Activated naive CD4-positive, alpha-beta T cell treated with anti-CD3 and anti-CD28 coated beads for 36 hours (primary cell): ENCODE measurements around the gene SLC6A17. TPM values are rescaled to one million over a fixed set of nuclear protein-coding genes. Genes with fewer than 3 reads are reported as not detected.

Experiments
- CTCF ChIA-PET: fragments of 350-600 bp; sonication (Branson Sonifier 250); formaldehyde crosslinking; loops from one replicate; lab custom pipeline; 2021; ENCODE audit warnings: antibody characterized with exemption; lab: Charles Lee
- DNase-seq: peaks from one replicate; pipeline ENCODE4 v3.0.0-alpha.2; 2020
- H3K27ac Mint-ChIP-seq: one replicate; pipeline ENCODE4 v1.8.0; 2021; ENCODE audit warnings: mild to moderate bottlenecking, mixed read lengths
- H3K27me3 Mint-ChIP-seq: one replicate; pipeline ENCODE4 v1.8.0; 2021; ENCODE audit warnings: low read depth, mixed read lengths
- H3K36me3 Mint-ChIP-seq: one replicate; pipeline ENCODE4 v1.8.0; 2021; ENCODE audit warnings: low read depth, mixed read lengths
- H3K4me1 Mint-ChIP-seq: one replicate; pipeline ENCODE4 v1.8.0; 2021; ENCODE audit warnings: low read depth, mixed read lengths
- H3K4me3 Mint-ChIP-seq: one replicate; pipeline ENCODE4 v1.8.0; 2021; ENCODE audit warnings: mild to moderate bottlenecking, moderate library complexity, mixed read lengths
- H3K9me3 Mint-ChIP-seq: one replicate; pipeline ENCODE4 v1.8.0; 2021; ENCODE audit warnings: mixed read lengths
- intact Hi-C: fragments of 100-400 bp; cut with micrococcal nuclease; formaldehyde crosslinking; loops from one replicate; pipeline ENCODE4 v1.15.1; 2023
- total RNA-seq, 2 experiments: library from RNA; stranded (reverse); gene quantifications; one replicate each; pipeline ENCODE4 v1.2.3, GENCODE V29; 2021

Gene SLC6A17
- under 1 TPM in 1 of 2 experiments, not detected in 1; 0.12 TPM for total RNA-seq

GRCh38 chr1:110150330-110151174 lies at the start of gene SLC6A17:
Gene SLC6A17 (plus strand): TSS chr1:110150494. CDS start chr1:110166930, 16,436 bp downstream.
- CTCF ChIA-PET, result no interaction called here
- peaks cover 45% of the 10 kb centered on the region for H3K27me3 Mint-ChIP-seq
- H3K9me3 Mint-ChIP-seq, result no peaks in the 10 kb centered on the region
- no peak within 1 kb of the TSS for H3K4me3 Mint-ChIP-seq
- peak; percentile 39 for DNase-seq
- intact Hi-C loops, result no loop called here
- H3K36me3 Mint-ChIP-seq, result no peaks in the 10 kb centered on the region
- H3K4me1 Mint-ChIP-seq, result peaks cover 2% of the 10 kb centered on the region
- no peak within 1 kb of the TSS for H3K27ac Mint-ChIP-seq

- CTCF ChIA-PET, result interaction anchor here (2.0 to 8.1 kb wide), 4 partner anchors 10 to 50 kb away, joined by 11 to 103 read pairs (median 58); no protein-coding TSS in a partner anchor
- intact Hi-C loops, result no loop called here
- Mint-ChIP-seq H3K27ac (no peak overlapping the region), H3K4me1 (no peaks in the 10 kb centered on the region), H3K36me3 (no peaks in the 10 kb centered on the region), H3K27me3 (no peaks in the 10 kb centered on the region), H3K4me3 (no peak overlapping the region), H3K9me3 (no peaks in the 10 kb centered on the region)
- DNase-seq, result no peak
Observed at GRCh38 chr1:110102081-110102480, 48.2 kb upstream of the SLC6A17 start.

- Mint-ChIP-seq H3K27ac (no peak overlapping the region), H3K36me3 (no peaks in the 10 kb centered on the region), H3K9me3 (no peaks in the 10 kb centered on the region), H3K4me1 (no peaks in the 10 kb centered on the region), H3K27me3 (peaks cover 2% of the 10 kb centered on the region), H3K4me3 (no peak overlapping the region)
- CTCF ChIA-PET, result interaction anchor here (0.7 to 8.1 kb wide), 24 partner anchors 10 to 86 kb away, joined by 3 to 103 read pairs (median 6); partner anchors contain the start of gene ALX3
- peak; percentile 78 for DNase-seq
- intact Hi-C loops, result loop anchor here (1.0 kb wide), 4 partner anchors 18 to 77 kb away; no protein-coding TSS in a partner anchor
Observed at GRCh38 chr1:110106013-110106941, 44.0 kb upstream of the SLC6A17 start.

GRCh38 chr1:110107867-110108469 lies 42.3 kb upstream of the SLC6A17 start:
- intact Hi-C loops, result no loop called here
- H3K27ac Mint-ChIP-seq, result no peak overlapping the region
- H3K9me3 Mint-ChIP-seq, result no peaks in the 10 kb centered on the region
- peaks cover 2% of the 10 kb centered on the region for H3K27me3 Mint-ChIP-seq
- no peaks in the 10 kb centered on the region for H3K4me1 Mint-ChIP-seq
- no peak overlapping the region for H3K4me3 Mint-ChIP-seq
- no peak for DNase-seq
- CTCF ChIA-PET, result interaction anchor here (1.3 to 8.1 kb wide), 5 partner anchors 9 to 78 kb away, joined by 4 to 103 read pairs (median 35); no protein-coding TSS in a partner anchor
- no peaks in the 10 kb centered on the region for H3K36me3 Mint-ChIP-seq

- H3K27ac Mint-ChIP-seq, result no peak overlapping the region
- H3K27me3 Mint-ChIP-seq, result peaks cover 2% of the 10 kb centered on the region
- intact Hi-C loops, result no loop called here
- no peaks in the 10 kb centered on the region for H3K9me3 Mint-ChIP-seq
- H3K36me3 Mint-ChIP-seq, result no peaks in the 10 kb centered on the region
- H3K4me3 Mint-ChIP-seq, result no peak overlapping the region
- CTCF ChIA-PET, result interaction anchor here (3.6 kb wide), 1 partner anchor 23 kb away, joined by 10 read pairs; no protein-coding TSS in a partner anchor
- no peaks in the 10 kb centered on the region for H3K4me1 Mint-ChIP-seq
- no peak for DNase-seq
Observed at GRCh38 chr1:110111081-110111480, 39.2 kb upstream of the SLC6A17 start.

- Mint-ChIP-seq H3K27ac (no peak within 1 kb of the TSS), H3K36me3 (no peaks in the 10 kb centered on the region), H3K27me3 (peaks cover 7% of the 10 kb centered on the region), H3K4me3 (no peak within 1 kb of the TSS), H3K9me3 (no peaks in the 10 kb centered on the region), H3K4me1 (no peaks in the 10 kb centered on the region)
- intact Hi-C loops, result no loop called here
- CTCF ChIA-PET, result interaction anchor here (1.3 to 1.5 kb wide), 2 partner anchors 53 to 58 kb away, joined by 3 to 6 read pairs; no protein-coding TSS in a partner anchor
- DNase-seq, result no peak
Observed at GRCh38 chr1:110112143-110112542, 38.2 kb upstream of the SLC6A17 start, which contains the start of gene UBL4B. Gene UBL4B (plus strand): TSS chr1:110112443. CDS start chr1:110112535, 92 bp downstream.

GRCh38 chr1:110112656-110113055 lies 37.6 kb upstream of the SLC6A17 start:
- peaks cover 11% of the 10 kb centered on the region for H3K27me3 Mint-ChIP-seq
- CTCF ChIA-PET, result interaction anchor here (1.3 to 2.4 kb wide), 3 partner anchors 24 to 58 kb away, joined by 3 to 7 read pairs (median 6); no protein-coding TSS in a partner anchor
- H3K4me1 Mint-ChIP-seq, result no peaks in the 10 kb centered on the region
- DNase-seq, result no peak
- no peaks in the 10 kb centered on the region for H3K36me3 Mint-ChIP-seq
- no peak overlapping the region for H3K4me3 Mint-ChIP-seq
- no peaks in the 10 kb centered on the region for H3K9me3 Mint-ChIP-seq
- intact Hi-C loops, result no loop called here
- no peak overlapping the region for H3K27ac Mint-ChIP-seq

GRCh38 chr1:110113551-110113950 lies 36.7 kb upstream of the SLC6A17 start:
- H3K4me1 Mint-ChIP-seq, result peaks cover under 1% of the 10 kb centered on the region
- no peak overlapping the region for H3K27ac Mint-ChIP-seq
- DNase-seq, result no peak
- no peaks in the 10 kb centered on the region for H3K36me3 Mint-ChIP-seq
- no peak overlapping the region for H3K4me3 Mint-ChIP-seq
- intact Hi-C loops, result no loop called here
- CTCF ChIA-PET, result interaction anchor here (1.1 to 2.4 kb wide), 4 partner anchors 10 to 83 kb away, joined by 3 to 7 read pairs (median 5); no protein-coding TSS in a partner anchor
- no peaks in the 10 kb centered on the region for H3K9me3 Mint-ChIP-seq
- peaks cover 11% of the 10 kb centered on the region for H3K27me3 Mint-ChIP-seq

- Mint-ChIP-seq H3K4me3 (no peak overlapping the region), H3K27ac (no peak overlapping the region), H3K9me3 (no peaks in the 10 kb centered on the region), H3K27me3 (peaks cover 11% of the 10 kb centered on the region), H3K36me3 (no peaks in the 10 kb centered on the region), H3K4me1 (peaks cover 4% of the 10 kb centered on the region)
- CTCF ChIA-PET, result interaction anchor here (1.1 to 2.4 kb wide), 4 partner anchors 10 to 84 kb away, joined by 3 to 7 read pairs (median 5); no protein-coding TSS in a partner anchor
- intact Hi-C loops, result no loop called here
- no peak for DNase-seq
Observed at GRCh38 chr1:110114173-110114572, 36.1 kb upstream of the SLC6A17 start.

- no peak for DNase-seq
- H3K4me1 Mint-ChIP-seq, result peaks cover 4% of the 10 kb centered on the region
- intact Hi-C loops, result no loop called here
- H3K27ac Mint-ChIP-seq, result no peak overlapping the region
- no peaks in the 10 kb centered on the region for H3K36me3 Mint-ChIP-seq
- H3K27me3 Mint-ChIP-seq, result peaks cover 10% of the 10 kb centered on the region
- H3K4me3 Mint-ChIP-seq, result no peak overlapping the region
- no peaks in the 10 kb centered on the region for H3K9me3 Mint-ChIP-seq
- CTCF ChIA-PET, result interaction anchor here (0.9 to 3.2 kb wide), 6 partner anchors 10 to 394 kb away, joined by 3 to 25 read pairs (median 5); no protein-coding TSS in a partner anchor
Observed at GRCh38 chr1:110114784-110115183, 35.5 kb upstream of the SLC6A17 start.

- H3K27me3 Mint-ChIP-seq, result peaks cover 17% of the 10 kb centered on the region
- peaks cover 4% of the 10 kb centered on the region for H3K4me1 Mint-ChIP-seq
- H3K9me3 Mint-ChIP-seq, result peaks cover 5% of the 10 kb centered on the region
- H3K36me3 Mint-ChIP-seq, result peaks cover 3% of the 10 kb centered on the region
- peak; percentile 50 for DNase-seq
- CTCF ChIA-PET, result interaction anchor here (0.6 to 3.0 kb wide), 3 partner anchors 14 to 59 kb away, joined by 5 to 12 read pairs (median 11); no protein-coding TSS in a partner anchor
- H3K27ac Mint-ChIP-seq, result no peak overlapping the region
- intact Hi-C loops, result no loop called here
- H3K4me3 Mint-ChIP-seq, result no peak overlapping the region
Observed at GRCh38 chr1:110118636-110119396, 31.5 kb upstream of the SLC6A17 start.
